Activated naive CD4-positive, alpha-beta T cell treated with anti-CD3 and anti-CD28 coated beads, Interleukin-2, amount 50 U/mL, for 16 hours (primary cell): Measurements from ENCODE around the gene ZNF446.
"Not testable (repeated sequence)": the region's sequence is repeated elsewhere in the genome, so short reads cannot be mapped to it uniquely, and the experiment has no call there.

Source experiments
- DNase-seq: peaks from one replicate; pipeline ENCODE4 v3.0.0-alpha.2; 2020

Gene ZNF446

GRCh38 chr19:58470837-58471543 lies 5.2 kb upstream of the ZNF446 start:
- not testable (repeated sequence) for DNase-seq

GRCh38 chr19:58471736-58472135 lies 4.4 kb upstream of the ZNF446 start:
- no peak for DNase-seq

DNA sequence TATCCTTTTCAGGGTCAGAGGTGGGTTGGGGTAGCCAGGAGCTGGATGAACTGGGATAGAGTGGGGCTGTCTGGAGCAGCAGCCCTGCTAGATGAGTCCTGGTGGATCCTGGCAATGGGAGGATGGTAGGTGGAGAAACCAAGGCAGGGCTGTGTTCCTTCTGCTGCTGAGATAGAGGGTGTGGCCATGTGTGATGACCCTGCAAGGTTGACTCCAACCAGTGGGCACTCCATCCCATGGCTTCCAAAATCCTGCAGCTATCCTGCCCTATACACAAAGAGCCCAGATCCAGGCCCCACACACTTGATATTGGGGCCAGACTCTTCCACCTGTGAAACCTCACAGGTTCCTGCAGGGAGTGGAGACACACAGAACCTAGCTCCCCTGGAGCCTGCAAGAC lies 2.4 kb upstream of the ZNF446 start:
- DNase-seq, result no peak

DNA sequence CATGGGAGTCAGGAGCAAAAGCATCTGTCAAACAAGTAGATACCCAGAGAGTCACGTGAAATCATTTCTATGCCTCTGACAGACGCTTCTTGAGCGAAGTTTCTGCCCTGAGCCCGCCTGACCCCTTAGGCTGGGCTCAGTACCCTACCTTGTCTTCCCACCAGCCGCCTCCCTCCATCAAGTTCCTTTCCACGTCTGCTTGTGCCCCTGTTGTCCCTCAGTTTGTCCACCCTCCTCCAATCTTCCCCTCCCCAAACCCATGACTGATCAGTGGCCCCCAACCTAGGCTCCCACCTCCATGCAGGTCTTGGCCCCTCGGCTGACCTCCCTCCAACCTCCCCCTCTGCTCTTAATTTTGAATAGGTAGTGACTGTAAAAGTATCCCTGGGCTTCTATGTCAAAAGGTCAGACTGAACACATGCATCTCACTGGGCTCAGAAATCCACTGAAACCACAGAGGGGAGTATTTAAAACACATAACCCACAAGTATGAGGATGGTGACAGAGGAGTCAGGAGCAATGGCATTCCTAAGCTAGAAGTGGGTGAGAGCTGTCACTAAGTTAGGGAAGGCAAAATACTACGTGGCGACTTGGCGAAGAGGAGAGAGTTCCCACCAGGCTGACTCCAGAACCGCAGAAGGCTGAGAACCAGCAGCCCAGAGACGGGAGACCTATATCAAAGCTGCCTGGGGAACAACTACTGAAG lies 1.7 kb upstream of the ZNF446 start:
- no peak for DNase-seq

- DNase-seq, result no peak
Measured at GRCh38 chr19:58474997-58475713, 997 bp upstream of the ZNF446 start.

GRCh38 chr19:58476498-58477015 lies 405 bp downstream of the ZNF446 start:
- DNase-seq, result no peak

- no peak for DNase-seq
Measured at GRCh38 chr19:58477130-58477529, 978 bp downstream of the ZNF446 start.

- DNase-seq, result no peak
Measured at GRCh38 chr19:58477871-58478270, 1.7 kb downstream of the ZNF446 start.

GRCh38 chr19:58479303-58479702 lies 3.2 kb downstream of the ZNF446 start:
- DNase-seq, result no peak

GRCh38 chr19:58479736-58480480 lies 3.8 kb downstream of the ZNF446 start:
- no peak for DNase-seq

DNA sequence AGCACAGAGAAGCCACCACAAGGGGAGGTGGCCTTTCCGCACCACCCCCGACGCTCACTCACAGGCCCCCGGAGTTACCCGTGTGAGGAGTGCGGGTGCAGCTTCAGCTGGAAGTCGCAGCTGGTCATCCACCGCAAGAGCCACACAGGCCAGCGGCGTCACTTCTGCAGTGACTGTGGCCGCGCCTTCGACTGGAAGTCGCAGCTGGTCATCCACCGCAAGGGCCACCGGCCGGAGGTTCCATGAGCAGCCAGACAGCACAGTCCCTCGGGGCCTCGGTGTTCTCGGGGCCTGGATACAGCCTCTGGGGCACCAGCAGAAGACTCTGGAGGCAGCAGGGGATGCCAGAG lies 4.3 kb downstream of the ZNF446 start:
- no peak for DNase-seq

DNA sequence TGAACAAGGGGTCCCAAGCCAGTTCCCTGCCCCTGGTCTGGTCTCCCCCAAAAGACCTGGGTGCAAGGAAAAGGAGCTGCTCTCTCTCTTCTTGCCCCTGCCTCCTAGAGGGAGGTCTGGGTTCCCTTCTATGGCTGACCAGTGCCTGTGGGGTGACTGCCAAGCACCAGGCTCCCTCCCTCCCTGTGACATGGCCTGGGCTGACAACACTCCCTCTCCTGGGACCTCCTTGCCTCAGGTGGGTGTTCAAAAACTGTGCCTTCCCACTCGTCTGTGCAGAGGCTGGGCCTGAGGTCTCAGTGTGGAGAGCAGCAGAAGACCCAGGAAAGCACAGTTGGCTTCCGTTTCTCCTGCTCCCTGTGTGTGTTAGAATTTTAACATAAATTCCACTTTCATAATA lies 4.7 kb downstream of the ZNF446 start:
- no peak for DNase-seq

DNA sequence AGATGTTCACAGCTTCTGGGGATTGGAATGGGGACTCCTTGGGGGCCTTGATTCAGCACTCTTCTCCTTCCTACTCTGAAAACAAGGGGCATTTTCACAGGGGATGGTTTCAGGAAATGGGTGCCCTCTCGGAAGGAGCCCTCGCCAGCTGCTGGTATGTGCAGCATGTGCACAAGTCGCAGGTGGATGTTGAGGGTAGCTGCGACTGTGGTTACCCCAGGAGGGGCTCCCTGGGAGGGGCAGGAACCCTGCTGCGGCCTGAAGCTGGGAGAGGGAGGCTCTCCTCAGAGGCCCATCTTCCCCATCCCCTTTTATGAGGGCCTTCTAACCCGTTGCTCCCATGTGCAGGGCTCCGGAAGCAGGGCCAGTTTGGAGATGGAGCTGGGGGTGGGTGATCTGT lies 6.2 kb downstream of the ZNF446 start:
- no peak for DNase-seq

DNA sequence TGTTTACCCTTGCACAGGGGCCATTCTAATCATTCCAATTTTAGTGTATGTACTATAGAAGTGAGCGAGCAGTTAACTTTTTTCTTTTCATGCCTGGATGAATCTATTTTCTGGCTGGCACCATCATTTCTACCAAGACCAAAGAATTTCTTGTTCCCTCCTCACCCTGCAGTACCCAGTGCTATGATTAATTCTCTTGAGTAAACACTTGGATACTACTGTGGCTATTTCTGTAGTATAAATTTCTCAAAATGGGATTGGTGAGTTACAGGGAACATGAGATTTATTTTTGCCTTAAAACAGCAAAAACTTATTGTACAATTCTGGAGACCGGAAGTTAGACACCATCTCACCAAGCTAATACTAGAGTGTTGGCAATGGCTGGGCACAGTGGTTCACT lies 7.6 kb downstream of the ZNF446 start:
- no peak for DNase-seq

DNA sequence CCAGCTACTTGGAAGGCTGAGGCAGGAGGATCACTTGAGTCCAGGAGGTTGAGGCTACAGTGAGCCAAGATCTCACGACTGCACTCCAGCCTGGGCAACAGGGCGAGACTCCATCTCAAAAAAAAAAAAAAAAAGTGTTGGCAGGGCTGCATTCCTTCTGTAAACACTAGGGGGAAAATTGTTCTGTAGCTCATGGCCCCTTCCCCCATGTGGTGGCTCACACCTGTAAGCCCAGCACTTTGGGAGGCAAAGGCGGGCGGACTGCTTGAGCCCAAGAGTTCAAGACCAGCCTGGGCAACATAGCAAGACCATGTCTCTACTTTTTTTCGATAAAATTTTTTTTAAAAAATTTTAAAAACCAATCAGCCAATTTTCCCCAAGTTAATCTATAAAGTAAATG lies 8.2 kb downstream of the ZNF446 start:
- DNase-seq, result not testable (repeated sequence)

GRCh38 chr19:58491393-58491792 lies 15.2 kb downstream of the ZNF446 start:
- DNase-seq, result no peak

DNA sequence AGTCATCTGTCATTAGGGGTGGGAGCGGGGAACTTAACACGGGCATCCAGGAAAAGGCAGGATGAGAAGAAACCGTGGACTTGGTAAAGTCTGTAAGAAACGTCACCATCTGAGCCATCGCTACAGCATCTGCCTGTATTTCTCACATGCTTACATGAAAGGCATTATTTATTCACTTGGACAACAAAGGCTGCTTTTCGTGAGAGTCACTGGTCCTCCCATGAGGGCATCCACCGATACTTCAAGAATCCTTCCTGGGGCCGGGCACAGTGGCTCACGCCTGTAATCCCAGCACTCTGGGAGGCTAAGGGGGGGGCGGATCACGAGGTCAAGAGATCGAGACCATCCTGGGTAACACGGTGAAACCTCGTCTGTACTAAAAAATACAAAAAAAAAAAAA lies 16.1 kb downstream of the ZNF446 start:
- no peak for DNase-seq

- DNase-seq, result no peak
Measured at GRCh38 chr19:58497634-58498170, 21.6 kb downstream of the ZNF446 start.

DNA sequence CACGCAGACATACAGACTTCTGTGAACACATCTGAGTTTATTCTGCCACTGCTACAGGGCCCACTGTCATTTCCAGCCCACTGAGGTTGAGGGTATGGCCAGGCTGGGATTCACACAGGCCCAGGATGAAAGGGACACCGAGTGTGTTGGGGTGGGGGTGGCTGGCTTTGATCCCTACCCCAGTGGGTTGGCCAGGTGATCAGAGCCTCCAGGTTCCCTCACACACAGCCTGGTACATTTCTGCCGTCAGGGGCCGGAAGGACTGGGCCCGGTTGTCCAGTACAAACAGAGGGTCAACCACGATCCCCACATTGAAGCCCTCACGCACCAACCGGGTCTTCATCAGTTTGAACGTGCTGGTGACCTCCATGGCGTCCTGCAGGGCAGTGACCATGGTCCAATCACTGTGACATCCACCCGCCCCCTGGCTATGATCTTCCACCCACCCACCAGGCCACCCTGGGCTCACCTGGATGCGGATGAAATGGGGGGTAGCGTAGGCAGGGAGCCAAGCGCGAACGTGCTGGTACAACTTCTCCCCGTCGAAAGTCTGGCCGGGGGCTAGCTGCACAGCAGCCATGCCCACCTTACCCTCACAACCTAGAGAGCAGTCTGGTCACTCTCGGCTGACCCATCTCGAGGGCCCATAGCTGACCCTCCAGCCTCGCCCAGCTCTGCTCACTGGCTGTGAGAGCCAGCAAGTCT lies 22.3 kb downstream of the ZNF446 start:
- DNase-seq, result no peak

- DNase-seq, result peak; percentile 97
Measured at GRCh38 chr19:58499021-58499927, 23.1 kb downstream of the ZNF446 start.

DNA sequence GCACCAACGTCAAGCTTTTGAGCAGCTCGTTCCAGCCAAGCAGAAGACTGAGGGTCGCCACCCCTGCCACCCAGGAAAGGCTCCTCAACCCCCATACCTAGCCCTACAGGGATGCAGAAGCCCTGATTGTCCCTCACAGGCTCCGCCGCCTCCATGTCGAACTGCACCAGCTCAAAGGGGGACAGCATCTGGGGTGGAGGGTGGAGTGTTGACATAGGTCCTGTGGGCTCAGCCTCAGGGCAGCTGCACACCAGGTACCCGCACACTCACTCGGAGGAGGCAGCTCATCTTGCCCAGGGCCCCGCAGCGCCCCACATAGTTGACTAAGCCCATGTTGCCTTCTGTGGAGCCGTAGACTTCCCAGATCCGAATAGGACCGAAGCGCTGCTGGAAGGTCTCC lies 24.1 kb downstream of the ZNF446 start:
- no peak for DNase-seq
